Activated T-cell treated with anti-CD3 and anti-CD28 coated beads for 4 hours (primary cell): Measurements from ENCODE around the gene SNRNP70.
A peak's percentile ranks its signal among the peaks of the same experiment; 100 is the strongest.
"Not testable (repeated sequence)": the region's sequence is repeated elsewhere in the genome, so short reads cannot be mapped to it uniquely, and the experiment has no call there.

Experiments used
- DNase-seq: peaks from one replicate; pipeline ENCODE4 v3.0.0-alpha.2; 2020

Gene SNRNP70

DNA sequence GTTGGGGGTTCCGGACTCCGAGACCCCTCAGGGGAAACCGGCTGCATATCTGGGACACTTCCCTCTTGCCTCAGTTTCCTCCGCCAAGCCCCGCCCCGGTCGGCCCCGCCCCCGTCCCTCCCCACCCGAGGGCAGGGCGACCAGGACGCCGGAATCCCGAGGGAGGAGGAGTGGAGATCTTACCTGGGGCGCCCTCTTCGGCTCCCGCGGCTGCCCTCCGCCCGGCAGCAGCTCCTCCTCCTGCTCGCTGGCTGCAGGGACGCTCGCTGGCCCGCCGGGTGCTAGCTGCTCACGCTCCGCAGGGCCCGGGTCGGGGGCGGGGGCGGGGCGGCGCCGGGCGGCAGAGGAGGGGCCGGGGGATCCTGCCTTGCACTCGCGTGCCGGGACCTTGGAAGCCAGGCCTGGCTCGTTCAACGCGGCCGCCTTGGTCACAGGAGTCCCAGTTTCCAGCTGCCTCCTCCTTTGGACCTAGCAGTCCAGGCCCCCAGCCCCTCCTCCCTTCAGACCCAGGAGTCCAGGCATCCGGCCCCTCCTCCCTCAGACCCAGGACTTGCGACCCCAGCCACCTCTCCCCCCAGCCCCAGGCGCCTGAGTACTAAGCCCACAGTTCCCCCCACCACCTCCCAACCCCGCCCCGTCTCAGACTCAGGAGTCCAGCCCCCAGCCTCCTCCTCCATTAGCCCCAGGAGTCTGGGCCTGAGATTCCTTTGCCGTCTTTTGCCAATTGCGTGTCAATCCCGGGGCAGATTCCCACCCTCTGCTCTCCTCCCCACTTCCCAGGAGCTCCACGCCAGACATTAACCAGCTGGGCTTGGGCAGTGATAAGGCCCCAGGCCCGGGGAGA lies 20.3 kb upstream of the SNRNP70 start, which contains the start of gene NTF4:
TSS of gene NTF4 (minus strand) at position 51 of the 844 bp plus-strand sequence. CDS start 2,821 bp downstream, outside the sequence.
- no peak for DNase-seq

DNA sequence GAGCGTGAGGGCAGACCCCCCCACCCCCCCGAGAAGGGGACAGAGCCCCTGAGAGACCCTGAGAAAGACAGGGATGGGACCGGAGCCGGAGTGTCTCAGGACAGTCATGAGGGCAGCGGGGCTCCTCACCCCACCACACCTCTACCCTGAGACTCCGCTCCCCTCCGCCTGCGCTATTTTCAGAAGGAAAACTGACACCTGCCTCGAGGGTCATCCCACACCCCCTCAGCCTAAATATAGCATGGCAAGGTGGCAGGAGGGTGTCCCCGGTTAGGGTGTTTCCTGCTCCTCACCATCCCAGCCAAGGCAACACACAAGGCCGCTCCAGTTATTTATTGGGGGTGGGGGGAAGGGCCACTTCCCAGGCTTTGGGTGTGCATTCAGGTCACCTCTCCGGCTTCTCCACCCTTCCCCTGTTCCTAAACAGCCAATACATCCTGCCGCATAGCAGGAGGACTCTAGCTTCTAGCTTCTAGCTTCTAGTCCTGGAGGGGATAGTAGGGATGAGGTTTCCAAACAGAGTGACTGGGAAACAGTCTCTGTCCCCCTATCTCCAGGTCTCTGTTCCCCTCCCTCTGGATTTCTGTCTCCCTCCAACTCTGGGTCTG lies 19.2 kb upstream of the SNRNP70 start:
- no peak for DNase-seq

DNA sequence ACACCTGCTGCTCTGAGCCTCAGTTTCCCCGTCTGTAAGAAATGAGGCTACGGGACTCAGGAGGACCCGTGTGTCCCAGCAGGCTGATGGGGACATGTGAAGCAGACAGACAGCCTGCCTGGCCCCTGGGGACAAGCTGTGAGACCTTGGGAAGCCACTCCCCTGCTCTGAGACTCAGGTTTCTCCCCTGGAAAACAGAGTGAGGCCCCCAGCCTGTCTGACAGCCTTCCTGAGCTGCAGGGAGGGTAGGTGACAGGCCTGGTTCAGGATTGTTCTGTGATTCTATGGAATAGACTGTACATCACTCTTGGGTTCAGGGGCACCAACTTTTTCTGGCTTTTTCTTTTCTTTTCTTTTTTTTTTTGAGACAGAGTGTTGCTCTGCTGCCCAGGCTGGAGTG lies 17.7 kb upstream of the SNRNP70 start:
- DNase-seq: no peak

DNA sequence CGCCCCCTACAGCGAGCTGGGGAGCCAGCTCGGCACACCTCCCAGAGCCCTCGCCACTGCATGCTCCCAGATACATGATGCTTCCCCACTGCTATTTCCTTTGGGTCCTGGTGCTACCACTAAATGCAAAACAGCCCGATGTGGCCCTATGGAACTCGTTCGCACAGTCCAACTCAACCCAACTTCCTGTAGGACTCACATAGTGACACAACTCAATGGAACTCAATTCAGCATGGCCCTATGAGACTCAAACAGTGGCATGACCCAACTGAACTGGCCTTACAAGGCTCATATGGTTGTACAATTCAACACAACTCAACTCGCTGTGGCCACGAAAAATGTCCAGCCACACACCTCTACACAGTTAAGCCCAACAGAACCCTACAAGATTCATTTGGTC lies 16.2 kb upstream of the SNRNP70 start:
- no peak for DNase-seq

DNA sequence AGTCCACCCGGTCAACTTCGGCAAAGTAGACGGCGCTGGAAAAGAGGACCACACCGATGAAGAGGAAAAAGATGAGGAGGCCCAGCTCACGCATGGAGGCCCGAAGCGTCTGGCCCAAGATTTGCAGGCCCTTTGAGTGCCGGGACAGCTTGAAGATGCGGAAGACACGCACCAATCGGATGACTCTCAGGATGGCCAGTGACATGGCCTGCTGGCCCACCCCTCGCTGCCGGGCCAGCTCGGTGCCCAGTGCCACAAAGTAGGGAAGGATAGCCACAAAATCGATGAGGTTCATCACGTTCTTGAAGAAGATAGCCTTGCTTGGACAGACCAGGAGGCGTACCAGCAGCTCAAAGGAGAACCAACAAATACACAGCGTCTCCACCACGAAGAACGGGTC lies 14.8 kb upstream of the SNRNP70 start:
- no peak for DNase-seq

DNA sequence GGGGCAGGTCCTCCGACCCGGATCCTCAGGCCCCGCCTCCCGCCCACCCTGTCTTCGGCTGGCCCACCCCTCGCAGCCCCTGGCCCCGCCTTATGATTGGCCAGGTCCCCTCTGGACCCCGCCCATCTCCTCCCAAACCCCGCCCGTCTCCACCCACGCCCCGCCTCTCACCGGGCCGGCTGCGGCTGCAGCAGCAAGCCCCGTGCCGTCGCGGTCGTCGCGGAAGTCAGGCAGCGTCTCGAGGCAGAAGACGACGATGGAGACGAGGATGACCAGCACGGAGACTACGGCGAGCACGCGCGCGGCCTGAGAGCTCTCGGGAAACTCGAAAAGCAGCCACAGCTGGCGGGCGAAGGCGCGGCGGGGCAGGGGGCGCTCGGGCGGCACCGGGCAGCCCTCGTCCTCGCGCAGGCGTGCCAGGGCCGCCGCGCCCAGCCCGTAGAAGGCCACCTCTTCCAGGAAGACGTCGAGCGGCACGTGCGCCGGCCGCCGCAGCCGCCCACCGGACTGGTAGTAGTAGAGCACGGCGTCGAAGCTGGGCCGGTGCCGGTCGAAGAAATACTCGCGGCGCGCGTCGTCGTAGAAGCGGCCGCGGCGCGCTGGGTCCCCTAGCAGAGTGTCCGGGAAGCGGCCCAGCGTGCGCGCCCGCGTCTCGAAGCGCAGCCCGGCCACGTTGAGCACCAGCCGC lies 13.2 kb upstream of the SNRNP70 start:
- peak; percentile 41 for DNase-seq

DNA sequence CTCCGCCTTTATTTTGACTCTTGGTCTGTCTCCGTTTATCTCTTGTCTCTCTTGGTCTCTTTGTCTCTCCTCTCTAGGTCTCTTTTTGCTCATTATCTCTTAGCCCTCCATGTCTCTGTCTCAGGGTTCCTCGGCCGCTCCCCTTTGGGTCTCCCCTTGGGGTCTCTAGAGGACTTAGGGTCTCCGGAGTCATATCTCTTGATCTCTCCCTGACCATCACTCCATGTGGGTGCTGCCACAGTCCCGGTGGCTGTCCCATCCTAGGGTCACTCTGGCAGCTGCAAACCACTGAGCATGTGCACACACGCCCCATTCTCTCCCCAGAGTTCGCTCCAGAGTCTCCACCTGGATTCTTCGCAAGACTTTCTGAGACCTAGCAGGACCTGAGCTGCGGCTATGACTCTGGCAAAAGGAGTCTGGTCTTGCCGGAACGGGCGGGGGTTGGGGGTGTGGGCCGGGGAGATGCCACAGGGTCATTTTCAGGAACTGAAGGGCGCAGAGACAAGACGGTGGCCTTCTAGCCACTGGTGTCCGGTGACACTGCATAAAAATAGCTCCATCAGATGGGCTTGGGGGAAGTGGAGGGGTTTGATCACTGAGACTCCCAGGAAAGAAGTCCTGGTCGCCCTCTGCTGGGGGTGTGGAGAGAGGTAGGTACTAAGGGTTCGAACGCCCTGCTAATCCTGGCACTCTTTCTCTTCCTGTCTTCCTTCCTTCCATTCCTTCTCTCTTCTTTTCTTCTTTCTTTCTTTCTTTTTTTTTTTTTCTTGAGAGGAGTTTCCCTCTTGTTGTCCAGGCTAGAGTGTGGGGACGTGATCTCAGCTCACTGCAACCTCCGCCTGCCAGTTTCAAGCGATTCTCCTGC lies 11.5 kb upstream of the SNRNP70 start:
- no peak for DNase-seq

DNA sequence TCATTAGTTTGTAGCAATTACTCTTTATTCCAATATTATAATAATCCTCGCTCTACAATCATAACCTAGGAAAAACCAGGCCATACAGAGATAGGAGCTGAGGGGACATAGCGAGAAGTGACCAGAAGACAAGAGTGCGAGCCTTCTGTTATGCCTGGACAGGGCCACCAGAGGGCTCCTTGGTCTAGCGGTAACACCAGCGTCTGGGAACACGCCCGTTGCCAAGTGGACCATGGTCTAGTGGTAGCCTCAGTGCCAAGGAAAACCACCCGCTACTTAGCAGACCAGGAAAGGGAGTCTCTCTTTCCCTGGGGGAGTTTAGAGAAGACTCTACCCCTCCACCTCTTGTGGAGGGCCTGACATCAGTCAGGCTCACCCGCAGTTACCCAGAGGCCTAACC lies 10.4 kb upstream of the SNRNP70 start:
- not testable (repeated sequence) for DNase-seq

DNA sequence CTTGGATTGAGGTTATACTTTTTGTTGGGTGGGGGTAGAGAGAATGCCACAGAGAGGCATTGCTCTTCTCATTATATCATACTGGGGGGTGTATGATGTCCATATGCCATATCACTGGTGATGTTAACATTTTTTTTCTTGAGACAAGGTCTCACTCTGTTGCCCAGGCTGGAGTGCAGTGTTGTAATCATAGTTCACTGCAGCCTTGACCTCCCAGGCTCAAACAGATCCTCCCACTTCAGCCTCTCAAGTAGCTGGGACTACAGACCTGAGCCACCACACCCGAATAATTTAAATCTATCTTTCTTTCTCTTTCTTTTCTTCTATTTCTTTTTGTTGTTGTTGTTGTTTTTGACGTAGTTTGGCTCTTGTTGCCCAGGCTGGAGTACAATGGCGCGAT lies 4.9 kb upstream of the SNRNP70 start:
- no peak for DNase-seq

DNA sequence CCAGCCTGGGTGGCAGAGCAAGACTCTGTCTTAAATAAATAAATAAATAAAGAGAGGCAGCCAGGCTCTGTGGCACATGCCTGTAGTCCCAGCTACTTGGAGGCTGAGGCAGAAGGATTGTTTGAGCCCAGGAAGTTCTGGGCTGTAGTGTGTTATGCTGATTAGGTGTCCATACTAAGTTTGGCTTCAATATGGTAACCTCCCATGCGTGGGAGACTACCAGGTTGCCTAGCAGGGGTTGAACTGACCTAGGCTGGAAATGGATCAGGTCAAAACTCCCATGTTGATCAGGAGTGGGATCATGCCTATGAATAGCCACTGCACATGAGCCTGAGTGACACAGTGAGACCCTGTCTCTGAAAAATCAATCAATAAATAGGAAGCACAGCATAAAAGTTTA lies 4.0 kb upstream of the SNRNP70 start:
- no peak for DNase-seq

DNA sequence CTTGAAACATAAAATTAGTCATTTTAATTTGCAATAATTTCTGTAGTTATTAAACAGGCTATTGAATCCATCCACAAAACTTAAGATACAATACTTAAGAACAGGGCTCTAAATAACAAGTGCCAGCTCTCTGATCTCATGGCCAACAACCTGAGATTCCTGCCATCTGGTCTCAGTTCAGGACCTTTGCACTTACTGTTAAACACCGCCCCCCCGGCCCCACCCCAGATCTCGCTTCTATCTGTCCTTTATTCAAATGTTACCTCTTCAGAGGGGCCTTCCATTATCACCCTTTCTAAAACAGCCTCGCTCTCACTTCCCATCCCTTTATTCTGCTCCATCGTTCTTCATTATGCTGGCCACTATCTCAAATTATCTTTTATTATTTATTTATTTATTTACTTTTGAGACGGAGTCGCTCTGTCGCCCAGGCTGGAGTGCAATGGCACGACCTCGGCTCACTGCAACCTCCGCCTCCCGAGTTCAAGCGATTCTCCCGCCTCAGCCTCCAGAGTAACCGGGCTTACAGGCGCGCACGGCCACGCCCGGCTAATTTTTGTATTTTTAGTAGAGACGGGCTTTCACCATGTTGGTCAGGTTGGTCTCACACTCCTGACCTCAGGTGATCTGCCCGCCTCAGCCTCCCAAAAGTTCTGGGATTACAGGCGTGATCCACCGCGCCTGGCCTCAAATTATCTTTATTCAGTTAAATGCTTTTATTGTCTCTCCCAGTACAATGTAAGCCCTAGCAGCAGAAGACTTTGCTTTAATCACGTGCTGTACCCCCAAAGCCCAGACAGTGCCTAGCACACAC lies 838 bp upstream of the SNRNP70 start:
- no peak for DNase-seq

DNA sequence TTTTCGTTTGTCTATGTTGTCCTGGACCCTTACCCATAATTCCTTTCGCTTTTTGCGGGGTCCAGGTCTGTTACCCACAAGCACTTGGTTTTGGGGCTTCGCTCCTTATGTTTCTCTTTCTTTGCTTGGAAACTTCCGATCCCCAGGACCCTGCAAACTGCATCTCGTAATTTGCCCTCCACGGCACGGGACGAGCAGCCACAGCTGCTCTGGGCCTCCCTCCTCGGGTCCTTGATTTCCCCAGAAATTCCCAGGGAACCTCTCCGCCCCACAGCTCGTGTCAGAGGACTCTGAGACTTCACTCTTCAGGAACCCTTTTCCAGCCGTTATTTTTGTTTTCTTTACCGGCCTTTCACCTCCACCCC lies 599 bp downstream of the SNRNP70 start:
- DNase-seq: no peak

DNA sequence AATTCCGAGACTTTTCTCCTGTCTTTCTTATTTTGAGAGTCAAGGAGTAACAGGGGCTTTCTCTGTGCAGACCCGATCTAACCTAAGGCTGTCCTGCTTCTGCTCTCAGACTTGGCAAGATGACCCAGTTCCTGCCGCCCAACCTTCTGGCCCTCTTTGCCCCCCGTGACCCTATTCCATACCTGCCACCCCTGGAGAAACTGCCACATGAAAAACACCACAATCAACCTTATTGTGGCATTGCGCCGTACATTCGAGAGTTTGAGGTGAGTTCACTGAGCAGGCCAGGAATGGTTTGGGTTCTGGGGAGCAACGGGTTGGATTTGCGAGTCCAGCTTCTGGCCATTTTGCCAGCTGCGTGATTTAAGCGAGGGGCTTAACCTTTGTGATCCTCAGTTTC lies 1.0 kb downstream of the SNRNP70 start:
- no peak for DNase-seq

DNA sequence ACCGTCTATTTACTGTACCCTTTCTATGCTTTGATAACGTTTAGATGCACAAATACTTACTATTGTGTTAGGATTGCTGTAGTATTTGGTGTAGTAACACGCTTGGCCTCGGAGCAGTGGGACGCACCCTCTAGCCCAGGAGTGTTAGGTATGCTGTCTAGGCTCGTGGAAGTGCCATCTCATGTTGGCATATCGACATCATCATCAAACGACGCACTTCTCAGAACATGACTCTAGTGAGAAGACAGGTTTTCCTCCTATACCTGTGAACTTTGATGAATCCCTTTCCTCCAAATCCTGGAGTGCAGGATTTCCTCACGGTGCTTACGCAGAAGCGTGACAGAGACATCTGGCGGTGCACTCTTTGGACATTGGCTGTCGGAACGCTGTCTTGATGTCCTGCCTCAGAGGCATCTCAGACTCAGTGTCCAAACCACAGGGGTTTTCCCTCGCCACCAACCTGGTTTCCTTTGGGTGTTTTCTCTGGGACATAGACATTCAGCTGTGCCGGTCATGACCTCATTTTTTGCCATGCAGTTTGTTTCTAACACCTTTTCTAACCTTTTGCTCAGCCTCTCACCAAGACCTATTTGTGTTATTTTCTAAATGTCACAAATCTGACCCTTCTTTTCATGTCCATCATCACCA lies 6.3 kb downstream of the SNRNP70 start:
- DNase-seq: no peak

DNA sequence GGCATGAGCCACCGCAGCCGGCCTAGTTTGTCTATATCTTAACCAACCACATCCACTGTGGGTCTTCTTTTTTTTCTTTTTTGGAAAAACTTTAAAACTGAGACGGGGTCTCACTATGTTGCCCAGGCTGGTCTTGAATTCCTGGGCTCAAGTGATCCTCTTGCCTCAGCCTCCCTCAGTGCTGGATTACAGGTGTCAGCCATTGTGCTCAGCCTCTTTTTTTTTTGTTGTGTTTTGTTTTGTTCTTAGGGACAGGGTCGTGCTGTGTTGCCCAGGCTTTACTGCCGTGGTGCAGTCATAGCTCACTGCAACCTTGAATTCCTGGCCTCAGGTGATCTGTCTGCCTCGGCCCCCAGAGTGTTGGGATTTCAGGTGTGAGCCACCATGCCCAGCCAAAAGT lies 7.4 kb downstream of the SNRNP70 start:
- no peak for DNase-seq

DNA sequence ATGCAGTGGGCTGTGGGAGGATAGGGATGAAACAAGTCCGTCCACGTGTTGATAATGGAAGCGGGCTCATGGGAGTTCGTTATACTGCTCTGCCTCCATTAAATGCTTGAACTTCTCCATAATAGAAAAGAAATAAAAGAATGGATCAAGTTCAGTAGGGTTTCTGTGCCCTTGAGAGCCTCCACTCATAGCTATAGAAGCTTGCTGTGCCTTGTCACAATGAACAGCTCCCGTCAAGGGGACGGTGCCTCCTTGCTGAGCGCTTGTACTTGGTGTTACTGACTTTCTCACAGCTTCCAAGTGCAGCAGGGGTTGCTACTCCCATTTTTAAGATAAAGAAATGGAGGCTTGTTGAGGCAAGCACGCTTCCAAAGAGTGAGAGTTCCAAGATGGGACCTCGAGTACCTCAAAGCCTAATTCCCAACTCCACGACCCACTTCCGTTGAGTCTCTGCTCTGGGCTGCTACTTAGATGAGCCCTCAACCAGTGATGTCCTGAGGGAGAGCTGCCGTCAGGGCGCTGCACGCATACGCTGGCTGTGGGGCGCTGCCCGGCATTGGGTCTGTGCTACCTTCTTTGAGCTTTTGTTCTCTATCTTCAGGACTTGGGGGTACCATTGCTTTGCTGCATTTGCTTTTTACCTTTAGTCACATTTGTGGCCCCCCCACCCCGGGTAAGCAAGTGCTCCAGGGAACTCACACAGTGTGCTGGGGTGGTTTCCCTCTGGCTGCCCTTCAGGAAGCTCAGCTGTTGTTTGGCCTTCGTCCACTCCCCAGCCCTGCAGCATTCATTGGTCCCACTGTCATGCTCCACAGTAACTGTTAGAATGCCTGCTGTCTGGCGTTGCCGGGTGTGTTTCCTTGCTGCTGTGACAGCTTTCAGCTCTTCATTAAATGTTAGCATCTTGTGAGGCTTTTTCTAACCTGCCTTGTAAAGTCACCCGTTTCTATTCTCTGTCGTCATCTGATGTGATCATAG lies 9.5 kb downstream of the SNRNP70 start:
- no peak for DNase-seq

DNA sequence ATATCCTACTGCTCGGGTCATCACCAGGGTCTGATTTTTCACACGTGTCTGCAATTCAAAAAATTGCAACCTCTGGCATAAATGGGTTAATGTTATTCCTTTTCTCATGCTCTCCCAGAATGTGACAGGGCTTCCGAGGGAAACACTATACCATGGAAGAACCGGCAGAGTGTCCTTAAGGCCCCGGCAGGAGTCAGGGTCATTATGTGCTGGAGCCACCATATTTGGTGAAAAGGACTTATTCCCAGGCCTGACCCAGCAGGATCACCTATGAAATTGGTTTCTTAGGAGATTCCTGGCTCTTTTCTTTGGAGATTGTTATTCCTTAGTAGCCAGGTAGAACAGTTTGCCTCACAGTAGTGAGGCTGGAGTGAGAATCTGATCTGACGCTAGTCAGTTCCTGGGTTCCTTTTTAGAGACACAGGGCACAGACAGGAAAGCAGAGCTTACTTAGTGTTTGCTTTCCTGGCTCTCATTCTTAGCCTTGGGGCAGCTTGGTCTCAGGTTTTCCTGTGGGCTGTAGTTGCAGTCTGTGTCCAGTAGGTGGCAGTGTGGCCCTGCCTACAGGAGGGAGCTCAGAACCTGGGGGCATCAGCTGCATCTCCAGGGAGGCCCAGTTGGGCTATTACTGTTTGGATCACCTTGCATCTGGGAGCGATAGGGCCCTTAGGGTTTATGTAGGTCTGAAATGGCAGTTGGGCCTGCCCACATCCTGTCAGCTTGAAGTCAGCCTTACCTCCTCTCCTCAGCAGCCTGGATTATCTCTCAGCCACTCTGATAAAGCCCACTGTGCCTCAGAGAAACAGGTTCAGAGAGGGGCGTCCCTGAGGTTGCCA lies 12.4 kb downstream of the SNRNP70 start:
- DNase-seq: peak; percentile 64

DNA sequence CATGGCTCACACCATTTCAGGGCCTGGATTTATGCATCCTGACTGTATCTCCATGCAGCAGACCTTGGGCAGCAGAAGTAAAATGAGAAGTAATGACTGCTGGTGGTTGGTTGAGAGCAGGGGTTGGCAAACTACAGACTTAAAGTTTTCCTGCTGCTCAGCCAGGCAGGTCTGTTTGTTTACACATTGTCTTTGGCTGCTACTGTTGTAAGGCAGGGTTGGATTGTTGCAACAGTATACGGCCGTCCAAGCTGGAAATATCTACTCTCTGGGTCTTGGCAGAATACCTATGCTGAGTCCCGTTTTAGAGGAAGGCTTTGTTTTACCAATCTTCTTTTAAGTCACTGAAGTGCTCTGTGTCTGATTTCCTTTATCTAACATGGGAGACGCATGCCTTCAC lies 13.5 kb downstream of the SNRNP70 start:
- no peak for DNase-seq

DNA sequence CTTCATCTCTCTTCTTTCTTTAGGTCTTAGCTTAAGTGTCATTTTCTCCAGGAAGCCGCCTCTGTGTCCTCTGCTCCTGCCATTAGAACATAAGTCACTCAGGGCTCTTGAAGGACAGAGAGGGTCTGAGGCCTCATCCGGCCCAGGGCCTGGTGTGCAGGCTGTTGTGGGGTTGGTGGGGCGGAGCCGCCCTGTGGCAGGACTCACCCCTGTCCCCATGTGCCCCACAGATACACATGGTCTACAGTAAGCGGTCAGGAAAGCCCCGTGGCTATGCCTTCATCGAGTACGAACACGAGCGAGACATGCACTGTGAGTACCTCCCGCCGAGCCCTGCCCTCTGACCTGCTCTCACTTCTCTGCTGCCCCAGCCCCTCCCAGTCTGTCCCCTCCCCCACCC lies 15.9 kb downstream of the SNRNP70 start:
- DNase-seq: no peak
